HL-60/S4 (cell line): ENCODE data around the gene OSBPL2.

Experiments used
- in situ Hi-C: fragments of 300-500 bp; cut with MboI; formaldehyde crosslinking; loops from 2 replicates; pipeline ENCODE4 v1.14.3; 2022; ENCODE audit warnings: low sequenced_read_pairs

Gene OSBPL2

DNA sequence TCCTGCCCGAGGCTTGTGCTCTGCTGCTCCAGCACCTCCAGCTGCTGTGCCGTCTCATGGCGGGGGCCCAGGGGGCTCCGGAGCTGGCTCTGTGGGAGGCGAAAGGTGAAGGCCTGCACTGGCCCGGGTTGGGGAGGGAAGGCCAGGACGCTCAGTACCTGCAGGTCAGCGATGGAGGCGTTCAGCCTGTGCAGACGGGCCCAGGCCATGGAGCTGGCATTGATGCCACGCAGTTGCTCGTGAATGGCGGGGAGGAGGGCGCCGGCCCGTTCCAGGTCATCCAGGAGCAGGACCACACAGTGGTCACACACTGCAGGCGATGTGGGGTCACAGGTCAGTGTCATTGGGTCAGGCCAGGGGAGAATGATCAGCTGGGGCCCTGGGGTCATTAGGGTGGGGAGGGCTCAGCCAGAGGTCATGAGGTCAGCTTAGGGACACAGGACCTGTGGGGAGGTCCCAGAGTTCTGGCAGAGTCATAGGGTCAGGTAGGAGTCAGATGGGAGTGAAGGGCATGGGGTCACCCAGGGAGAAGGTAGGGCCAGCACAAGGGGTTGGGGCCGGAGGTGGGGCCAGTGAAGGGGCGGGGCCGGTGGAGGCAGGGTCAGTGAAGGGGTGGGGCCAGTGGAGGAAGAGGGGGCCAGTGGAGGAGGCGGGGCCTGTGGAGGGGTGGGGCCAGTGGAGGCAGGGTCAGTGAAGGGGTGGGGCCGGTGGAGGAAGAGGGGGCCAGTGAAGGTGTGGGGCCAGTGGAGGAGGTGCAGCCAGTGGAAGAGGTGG, 82.4 kb downstream of the OSBPL2 start:
- in situ Hi-C loops: no loop called here

DNA sequence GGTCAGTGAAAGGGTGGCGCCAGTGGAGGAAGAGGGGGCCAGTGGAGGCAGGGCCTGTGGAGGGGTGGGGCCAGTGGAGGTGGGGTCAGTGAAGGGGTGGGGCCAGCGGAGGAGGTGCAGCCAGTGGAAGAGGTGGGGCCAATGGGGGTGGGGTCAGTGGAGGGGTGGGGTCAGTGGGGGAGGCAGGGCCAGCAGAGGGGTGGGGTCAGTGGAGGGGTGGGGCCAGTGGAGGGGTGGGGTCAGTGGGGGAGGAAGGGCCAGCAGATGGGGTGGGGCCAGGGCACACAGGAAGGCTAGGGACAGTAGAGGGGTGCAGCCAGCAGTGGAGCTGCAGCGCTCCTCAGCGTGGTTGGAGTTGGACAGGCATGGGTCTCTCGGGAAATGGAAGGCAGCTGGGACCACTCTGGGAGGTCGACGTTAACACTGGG, 83.2 kb downstream of the OSBPL2 start:
- in situ Hi-C loops: no loop called here

DNA sequence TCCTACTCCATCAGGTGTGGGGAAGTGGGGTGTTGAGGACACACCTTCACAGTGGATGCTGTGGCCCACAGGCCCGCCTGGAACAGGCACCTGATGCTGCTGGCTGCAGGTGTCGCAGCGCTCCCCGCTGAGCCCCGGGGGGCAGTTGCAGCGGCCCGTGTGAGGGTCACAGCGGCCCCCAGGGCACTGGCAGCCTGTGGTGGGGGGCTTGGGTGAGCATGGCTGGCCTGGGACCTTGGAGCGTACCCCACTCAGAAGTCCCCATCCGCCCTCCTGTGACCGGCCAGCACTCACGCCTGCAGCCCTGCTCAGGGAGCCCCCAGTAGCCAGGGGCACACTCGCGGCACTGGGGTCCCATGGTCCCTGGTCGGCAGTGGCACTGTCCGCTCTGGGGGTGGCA, 83.7 kb downstream of the OSBPL2 start:
- in situ Hi-C loops: no loop called here

DNA sequence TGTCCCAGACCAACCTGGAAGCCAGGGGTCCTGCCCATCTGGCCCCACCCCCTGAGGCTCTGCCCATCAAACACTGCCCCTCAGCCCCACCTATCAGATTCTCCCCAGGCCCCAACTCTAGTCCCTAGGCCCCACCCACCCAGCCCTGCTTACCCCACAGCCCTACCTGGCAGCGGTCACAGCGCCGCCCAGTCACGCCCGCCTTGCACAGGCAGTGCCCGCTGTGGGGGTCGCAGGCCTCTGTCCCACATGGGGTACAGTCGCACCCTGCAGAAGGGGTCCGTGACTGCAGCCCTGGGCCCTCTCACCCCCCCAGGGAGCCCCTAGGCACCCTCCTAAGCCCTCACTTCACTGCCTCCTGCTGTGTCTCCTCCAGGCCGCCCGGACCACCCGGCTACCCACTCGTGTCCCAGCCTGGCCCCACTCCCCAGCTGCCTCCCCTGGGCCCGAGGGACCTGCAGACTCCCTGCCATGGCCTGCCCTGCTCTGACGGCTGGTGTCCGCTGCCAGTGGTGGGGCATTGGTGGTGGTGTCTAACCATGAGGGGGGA, 84.2 kb downstream of the OSBPL2 start:
- in situ Hi-C loops: no loop called here

DNA sequence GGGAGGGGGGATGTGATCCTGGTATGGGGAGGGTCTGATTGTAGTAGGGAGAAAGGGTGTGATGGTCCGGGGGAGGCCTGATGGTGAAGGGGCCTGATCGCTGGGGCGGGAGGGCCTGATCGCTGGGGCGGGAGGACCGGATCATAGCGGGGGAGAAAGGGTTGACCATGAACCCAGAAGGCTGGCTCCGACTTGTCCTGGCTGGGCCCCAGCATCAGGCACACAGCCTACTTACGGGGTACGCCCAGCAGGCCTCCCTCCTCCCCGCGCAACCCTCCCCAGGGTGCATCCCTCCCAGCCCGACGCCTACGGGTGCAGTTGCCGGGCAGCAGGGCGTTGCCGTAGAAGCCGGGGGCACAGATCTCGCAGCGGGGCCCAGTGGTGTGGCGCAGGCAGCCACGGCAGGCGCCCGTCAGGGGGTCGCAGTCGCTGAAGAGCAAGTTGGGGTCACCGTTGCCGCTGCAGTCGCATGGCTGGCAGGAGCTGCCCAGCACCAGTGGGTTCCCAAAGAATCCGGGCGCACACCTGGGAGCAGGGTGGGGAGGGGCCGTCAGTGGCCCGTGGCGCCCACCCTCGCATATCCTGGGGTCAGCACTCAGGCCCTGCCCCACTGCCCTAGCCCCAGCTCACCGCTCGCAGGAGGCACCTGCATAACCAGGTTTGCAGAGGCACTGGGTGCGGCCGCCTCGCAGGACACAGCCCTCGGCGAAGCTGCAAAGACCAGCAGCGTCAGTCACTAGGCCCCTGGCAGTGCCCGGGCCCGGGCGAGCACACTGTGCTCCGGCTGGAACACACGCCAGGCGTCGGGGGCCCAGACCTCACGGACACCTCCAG, 85.0 kb downstream of the OSBPL2 start:
- in situ Hi-C loops: no loop called here

DNA sequence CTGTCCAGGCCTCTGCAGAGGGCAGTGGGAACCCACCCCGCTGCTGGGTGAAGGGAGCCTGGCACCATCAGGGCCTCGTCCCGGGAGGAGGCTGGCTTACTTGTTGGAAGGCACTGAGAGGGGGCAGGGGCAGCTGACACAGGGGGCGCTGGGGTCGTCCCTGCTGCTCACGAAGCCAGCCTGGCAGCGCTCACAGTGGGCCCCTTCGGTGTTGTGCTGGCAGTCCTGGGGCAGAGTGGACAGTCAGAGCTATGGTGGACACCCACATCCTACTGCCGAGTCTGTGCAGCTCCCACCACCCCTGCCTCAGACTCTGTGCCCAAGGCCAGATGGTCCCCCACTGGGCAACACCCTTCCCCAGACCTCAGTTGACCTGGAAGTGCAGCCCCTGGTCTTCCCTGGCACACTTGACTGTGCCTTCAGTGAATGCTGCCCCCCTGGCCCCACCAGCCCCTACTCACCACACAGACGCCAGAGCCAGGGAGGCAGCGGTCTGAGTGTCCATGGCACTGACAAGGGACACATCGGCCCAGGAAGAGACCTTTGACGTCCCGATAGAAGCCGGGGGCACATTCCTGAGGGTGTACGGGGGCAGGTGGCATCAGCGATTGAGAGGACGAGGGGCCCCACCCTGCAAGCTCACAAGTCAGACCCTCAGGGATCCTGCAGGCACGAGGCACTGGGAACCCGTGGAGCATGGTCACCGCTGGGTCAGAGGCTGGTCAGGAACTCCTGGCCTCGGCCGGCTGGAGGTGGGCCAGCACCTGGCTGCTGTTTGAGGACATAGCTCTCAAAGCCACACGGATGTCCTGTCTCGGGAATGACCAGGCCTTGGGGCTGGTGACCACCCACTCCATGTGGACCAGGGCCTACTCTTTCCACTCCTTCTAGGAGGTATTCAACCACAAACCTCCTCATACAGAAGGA, 85.9 kb downstream of the OSBPL2 start:
- in situ Hi-C loops: no loop called here

DNA sequence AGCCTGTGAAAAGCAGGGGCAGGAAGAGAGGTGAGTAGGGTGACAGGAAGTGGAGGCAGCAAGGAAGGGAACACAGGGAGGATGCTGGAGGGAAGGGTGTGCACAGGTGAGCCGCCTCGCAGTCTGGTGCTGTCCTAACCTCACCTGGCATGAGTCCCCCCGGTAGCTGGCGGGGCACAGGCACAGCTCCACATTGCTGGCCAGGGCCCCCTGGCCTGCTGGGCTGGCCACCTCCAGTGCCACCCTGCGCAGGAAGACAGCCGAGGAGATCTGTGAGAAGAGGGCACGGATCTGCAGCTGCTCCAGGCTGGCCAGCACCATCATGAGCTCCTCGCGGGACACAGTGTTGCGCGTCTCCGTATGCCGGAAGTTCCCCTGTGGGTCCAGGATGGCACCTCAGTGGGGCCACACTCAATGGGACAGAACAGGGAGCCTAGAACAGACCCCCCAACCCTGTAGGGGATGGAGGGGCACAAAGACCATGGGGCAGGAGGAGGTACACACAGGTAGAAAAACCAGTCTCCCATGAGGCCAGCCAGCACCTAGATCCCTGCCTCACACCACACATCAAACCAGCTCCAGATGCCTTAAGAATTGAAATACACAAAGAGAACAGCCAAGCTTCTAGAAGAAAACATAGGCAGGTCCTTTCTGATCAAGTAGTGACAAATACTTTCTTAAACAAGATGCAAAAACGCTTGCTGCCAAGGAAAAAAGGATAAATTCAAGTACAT, 87.0 kb downstream of the OSBPL2 start:
- in situ Hi-C loops: no loop called here

DNA sequence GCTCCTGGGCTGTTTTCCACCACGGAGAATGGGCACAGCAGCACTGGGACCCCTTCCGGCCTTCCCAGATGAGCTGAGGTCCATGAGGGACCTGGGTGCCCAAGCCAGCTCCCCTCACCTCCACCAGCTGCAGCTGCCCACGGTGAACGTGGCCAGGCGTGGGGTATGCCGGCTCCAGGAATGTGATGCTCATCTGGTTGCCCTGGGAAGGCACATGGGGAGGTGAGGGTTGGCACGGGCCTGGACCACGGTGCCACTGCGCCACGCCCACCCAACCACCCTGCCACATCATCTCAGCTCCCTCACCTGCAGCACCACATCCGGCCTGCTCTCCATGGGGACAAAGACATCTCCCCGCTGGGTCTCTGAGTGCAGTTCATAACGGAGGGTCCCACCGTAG, 88.2 kb downstream of the OSBPL2 start:
- in situ Hi-C loops: no loop called here

DNA sequence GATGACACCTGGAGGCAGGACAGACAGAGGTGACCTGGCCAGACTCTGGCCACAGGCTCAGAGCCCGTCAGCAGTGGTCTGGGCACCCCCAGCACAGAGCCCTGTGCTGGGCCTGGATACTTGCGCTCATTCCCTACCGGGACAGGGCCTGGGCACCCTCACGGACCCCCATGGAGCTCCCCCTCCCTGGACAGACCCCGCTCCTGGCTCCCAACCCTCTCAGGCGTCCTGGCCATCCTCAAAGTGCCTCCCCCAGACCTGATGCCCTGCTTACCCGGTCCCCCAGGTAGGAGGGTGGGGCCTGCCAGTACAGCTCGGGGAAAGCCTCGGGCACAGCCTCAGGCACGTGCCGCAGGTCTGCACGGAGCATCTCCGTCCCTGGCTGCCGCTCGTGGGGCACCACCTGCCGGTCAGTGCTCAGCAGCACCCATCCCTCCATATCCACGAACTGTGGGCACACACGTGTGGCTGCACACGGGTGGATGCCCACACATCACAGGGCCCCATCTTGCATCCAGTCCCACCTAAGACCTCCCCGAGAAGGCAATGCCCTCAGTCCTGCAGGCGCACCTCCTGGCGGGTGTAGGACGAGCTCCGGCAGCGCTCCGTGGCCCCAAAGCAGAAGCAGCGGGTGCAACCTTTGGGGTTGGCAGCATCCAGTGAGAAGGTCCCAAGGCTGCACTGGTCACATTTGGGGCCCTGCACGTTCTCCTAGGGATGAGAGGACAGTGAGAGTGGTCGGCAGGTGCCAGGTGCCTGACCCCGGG, 88.8 kb downstream of the OSBPL2 start:
- in situ Hi-C loops: no loop called here

DNA sequence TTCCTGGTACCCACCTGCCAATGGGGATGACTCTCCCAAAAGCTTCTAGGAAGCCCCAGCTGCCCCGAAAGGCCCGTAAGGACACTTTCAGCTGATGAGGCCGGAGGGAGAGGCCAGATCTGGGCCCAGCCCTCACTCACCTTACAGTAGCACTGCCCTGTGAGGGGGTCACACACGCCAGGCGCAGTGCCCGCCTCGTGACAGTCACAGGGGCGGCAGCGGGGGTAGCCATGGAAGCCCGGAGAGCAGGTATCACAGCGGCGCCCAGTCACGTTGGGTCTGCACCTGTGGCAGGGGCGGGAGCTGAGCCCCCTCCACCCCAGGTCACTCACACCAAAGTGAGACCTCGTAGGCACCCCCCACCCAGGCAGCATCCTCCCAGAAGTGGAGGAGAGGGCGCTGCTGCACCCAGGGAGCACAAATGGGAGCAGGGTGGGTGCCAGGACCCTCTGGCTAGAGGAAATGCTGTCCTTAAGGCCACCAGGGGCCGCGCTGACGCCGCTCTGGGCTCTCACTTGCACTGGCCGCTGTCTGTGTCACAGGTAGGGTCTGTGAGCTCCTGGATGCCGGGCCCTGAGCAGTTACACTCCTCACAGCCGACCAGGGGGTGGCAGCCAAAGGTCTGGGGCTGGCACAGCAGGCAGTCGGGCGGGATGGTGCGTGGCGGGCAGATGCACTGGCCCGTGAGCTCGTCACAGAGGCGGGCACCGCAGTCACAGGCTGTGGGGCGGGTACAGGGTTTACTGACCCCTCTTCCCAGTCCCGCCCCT, 89.6 kb downstream of the OSBPL2 start:
- in situ Hi-C loops: no loop called here

DNA sequence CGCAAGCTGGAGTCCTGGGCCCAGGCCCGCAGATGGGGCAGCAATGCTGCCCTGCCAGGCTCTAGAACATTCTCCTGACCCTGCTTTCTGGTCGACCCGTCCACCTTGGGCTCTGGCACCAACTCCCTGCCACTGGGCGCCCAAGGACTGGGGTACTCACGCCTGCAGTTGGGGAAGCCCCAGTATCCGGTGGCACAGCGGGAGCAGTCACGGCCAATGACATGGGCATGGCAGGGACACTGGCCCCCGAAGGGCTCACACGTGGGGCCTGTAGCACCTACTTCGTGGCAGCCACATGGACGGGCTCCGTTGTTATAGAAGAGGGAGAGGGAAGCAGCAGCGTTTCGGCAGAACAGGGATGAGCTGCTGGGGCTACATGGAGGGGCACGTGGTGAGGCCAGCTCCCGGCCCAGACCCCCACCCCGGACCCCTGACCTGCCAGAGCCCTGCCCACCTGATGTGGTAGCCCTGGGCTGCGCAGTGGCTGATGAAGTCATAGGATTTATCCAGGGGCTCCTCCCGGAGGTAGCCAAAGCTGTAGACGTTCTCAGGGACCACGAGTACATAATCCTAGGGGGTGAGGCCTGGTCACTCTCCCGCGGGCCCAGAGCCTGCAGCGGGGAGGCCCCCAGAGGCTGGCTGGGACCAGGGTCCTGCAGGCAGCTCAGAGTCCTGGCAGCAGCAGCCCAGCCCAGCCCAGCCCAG, 90.5 kb downstream of the OSBPL2 start:
- in situ Hi-C loops: no loop called here

DNA sequence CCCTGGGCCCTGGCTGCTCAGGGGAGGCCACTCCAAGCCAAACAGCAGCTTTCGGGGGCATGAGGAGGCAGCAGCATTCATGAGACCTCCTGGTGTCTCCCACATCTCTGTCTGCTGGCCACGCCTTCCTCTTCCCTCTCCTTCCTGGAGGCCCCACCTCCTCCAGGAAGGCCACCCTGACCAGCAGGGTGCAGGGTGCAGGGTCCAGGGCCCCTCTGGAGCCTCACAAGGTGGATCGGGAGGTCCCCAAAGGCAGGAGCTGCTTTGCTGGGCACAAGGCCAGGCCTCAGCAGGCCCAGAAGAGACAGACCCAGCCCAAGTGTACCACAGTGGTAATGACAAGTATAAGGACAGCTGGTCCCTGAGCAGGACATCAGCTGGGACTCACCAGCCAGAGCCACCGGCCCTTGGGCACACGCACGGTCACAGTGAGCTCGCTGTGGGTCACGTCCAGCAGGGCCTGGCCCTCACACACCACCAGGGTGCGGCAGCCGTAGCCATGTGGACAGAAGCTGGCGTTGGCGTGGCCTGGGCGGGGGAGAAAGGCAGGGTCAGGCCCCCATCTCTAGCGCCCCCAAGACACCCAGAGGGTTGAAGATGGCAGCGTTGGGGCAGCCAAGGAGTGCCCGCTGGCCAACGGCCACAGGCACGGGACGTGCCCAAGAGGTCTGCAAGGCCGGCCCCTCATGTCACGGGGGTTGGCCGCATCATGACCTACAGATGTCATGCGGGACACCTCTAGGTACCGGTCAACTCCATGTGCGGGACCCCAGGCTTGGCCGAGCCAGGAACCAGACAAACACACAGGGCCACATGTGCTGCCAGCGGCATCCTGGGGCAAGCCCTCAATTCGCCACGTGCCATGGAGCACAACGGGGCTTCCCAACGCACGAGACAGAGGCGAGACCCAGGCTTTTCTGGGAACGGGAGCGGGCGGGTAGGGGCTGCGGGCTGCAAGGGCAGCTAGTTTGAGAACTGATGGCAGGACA, 91.4 kb downstream of the OSBPL2 start:
- in situ Hi-C loops: no loop called here

DNA sequence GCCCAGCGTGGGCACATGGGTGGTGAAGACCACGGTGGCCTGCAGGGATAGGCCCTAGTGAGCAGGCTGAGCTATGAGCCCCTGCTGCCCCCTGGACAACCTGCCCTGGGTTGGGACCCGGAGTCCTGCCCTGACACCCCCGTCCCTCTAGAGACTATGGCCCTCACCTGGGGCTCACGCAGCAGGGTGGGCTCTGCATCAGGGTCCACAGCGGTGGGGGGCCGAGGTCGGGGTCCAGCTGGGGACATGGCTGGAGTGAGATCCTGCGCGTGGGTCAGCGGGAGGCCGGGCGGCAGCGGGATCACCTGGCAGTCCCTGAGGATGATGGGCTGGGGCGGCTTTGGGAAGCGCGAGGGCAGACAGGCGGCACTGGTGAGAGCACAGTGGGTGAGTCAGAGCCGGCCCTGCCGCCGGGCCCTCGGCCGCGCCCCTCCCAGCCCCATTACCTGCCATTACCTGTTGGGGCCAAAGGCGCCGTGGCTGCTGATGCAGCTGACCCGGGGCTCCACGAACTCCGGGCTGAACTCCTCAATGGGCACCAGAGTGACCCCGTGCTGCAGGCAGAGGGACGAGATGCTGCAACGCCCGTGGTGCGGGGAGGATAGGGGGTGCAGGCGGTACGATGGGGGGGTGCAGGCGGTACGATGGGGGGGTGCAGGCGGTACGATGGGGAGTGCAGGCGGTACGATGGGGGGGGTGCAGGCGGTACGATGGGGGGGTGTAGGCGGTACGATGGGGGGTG, 92.4 kb downstream of the OSBPL2 start:
- in situ Hi-C loops: no loop called here

DNA sequence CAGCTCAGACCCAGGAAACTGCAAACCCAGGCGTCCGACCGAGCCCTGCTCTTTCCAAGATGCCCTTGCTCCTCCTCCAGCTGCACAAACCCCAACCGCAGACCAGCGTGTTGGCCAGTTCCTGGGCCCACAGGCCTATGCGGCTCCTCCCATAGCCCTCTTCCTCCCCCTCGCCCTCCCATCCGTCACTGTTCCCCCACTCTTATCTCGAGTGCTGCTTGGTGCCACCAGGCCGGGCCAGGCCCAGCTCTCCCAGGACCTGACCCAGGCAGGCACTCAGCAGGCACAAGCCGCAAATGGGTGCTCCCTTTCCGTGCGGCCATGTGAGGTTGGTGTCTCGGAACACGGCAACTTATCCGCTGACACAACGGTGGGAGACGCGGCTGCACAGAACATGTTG, 93.0 kb downstream of the OSBPL2 start:
- in situ Hi-C loops: no loop called here

DNA sequence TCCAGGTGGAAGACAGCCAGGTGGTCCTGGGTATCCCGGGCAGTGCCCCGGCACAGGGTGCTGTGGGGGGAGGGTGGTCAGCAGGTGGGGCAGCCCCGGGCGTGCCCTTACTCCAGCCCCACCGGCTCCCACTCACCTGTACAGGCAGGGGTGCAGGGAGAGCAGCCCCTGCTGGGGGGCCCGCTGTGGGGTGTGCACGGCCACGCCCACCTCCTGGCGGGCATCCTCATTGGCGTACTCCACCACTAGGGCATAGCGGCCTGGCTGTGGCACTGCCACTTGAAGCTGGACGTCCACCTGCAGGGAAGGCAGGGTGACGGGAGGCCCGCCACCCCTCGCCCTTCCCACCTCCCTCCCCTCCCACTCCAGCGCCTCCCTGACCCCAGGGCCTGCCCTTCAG, 94.1 kb downstream of the OSBPL2 start:
- in situ Hi-C loops: no loop called here
